Breast epithelium (tissue), 4 donors: Measurements from ENCODE around the gene CXorf65. TPM values are rescaled to one million over a fixed set of nuclear protein-coding genes. Genes with fewer than 3 reads are reported as not detected.

Experiments
- DNase-seq, 2 donors: peaks; one replicate each; pipeline ENCODE4 v3.0.0-alpha.2; 2019; ENCODE audit warnings: low spot score in 2 of 2
- H3K27ac ChIP-seq, 2 donors: fragments of 200-600 bp; sonication (generic) in 1 of 2; one replicate each; pipeline ENCODE4 v1.5.1; 2016 to 2019; ENCODE audit warnings: mild to moderate bottlenecking in 1 of 2
- H3K27me3 ChIP-seq, 2 donors: fragments of 200-600 bp; sonication (generic) in 1 of 2; one replicate each; pipeline versions ENCODE4 v1.5.1 to v1.6.0; 2017 to 2019; ENCODE audit warnings: control low read depth in 1 of 2, mild to moderate bottlenecking in 1 of 2
- H3K36me3 ChIP-seq: fragments of 200-600 bp; one replicate; pipeline ENCODE4 v1.5.1; 2019
- H3K4me1 ChIP-seq, 2 donors: fragments of 200-600 bp; sonication (generic); one replicate each; pipeline ENCODE4 v1.5.1; 2016 to 2019; ENCODE audit warnings: control low read depth in 1 of 2
- H3K4me3 ChIP-seq, 3 donors: fragments of 200-600 bp; sonication (generic); 1 replicate in 2 of 3; 2 replicates in 1 of 3; pipeline ENCODE4 v1.5.1; 2016 to 2019; ENCODE audit warnings: mild to moderate bottlenecking in 3 of 3, moderate library complexity in 2 of 3
- H3K9me3 ChIP-seq, 2 donors: fragments of 200-600 bp; sonication (generic) in 1 of 2; one replicate each; pipeline ENCODE4 v1.5.1; 2016 to 2019; ENCODE audit warnings: control low read depth in 1 of 2
- POLR2A ChIP-seq: fragments of 450-650 bp; IDR thresholded peaks from one replicate; pipeline ENCODE4 v1.6.1; 2016; ENCODE audit warnings: antibody characterized with exemption, mild to moderate bottlenecking, moderate library complexity
- POLR2AphosphoS5 ChIP-seq, 3 donors: sonication (generic); formaldehyde crosslinking; IDR thresholded peaks; one replicate each; pipeline ENCODE4 v1.6.1; 2017; ENCODE audit warnings: antibody characterized with exemption in 3 of 3
- intact Hi-C: fragments of 100-400 bp; cut with DNase I; formaldehyde crosslinking; loops from one replicate; pipeline ENCODE4 v1.15.1; 2023; ENCODE audit warnings: low total_unique reads
- total RNA-seq, 3 donors: library from RNA; depleted of rRNA; stranded (reverse); fragments of >200 nt; gene quantifications; one replicate each; pipeline ENCODE4 v1.1.0, GENCODE V29; 2016
- TF ChIP-seq, protein P1 (sequence below), 3 donors: fragments of 450-650 bp; IDR thresholded peaks; one replicate each; pipeline ENCODE4 v1.5.1; 2016 to 2017; ENCODE audit warnings: antibody characterized with exemption in 3 of 3, mild to moderate bottlenecking in 3 of 3, moderate library complexity in 3 of 3

Gene CXorf65
- total RNA-seq, 3 donors from 2014 or later: not detected

- H3K4me3 ChIP-seq: peak within 1 kb of the TSS; percentile 56 to 73 (median 62)
- TF ChIP-seq POLR2A: peak; percentile 23
- TF ChIP-seq, protein P1, sequence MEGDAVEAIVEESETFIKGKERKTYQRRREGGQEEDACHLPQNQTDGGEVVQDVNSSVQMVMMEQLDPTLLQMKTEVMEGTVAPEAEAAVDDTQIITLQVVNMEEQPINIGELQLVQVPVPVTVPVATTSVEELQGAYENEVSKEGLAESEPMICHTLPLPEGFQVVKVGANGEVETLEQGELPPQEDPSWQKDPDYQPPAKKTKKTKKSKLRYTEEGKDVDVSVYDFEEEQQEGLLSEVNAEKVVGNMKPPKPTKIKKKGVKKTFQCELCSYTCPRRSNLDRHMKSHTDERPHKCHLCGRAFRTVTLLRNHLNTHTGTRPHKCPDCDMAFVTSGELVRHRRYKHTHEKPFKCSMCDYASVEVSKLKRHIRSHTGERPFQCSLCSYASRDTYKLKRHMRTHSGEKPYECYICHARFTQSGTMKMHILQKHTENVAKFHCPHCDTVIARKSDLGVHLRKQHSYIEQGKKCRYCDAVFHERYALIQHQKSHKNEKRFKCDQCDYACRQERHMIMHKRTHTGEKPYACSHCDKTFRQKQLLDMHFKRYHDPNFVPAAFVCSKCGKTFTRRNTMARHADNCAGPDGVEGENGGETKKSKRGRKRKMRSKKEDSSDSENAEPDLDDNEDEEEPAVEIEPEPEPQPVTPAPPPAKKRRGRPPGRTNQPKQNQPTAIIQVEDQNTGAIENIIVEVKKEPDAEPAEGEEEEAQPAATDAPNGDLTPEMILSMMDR (IDR thresholded peaks at IDR 0.05): no peak
- TF ChIP-seq POLR2AphosphoS5 (IDR thresholded peaks at IDR 0.05): peak in 1 of 3 donors; percentile 43
- no peaks in the 10 kb centered on the region for H3K9me3 ChIP-seq
- H3K36me3 ChIP-seq: no peaks in the 10 kb centered on the region
- peak; percentile 84 to 89 for DNase-seq
- peak within 1 kb of the TSS; percentile 80 to 85 for H3K27ac ChIP-seq
- H3K27me3 ChIP-seq: peaks cover 0 to 50% of the 10 kb centered on the region in 2 donors
- intact Hi-C loops: no loop called here
- H3K4me1 ChIP-seq: no peaks in the 10 kb centered on the region
Measured at GRCh38 chrX:71095555-71095980, 11.0 kb downstream of the CXorf65 start, which contains the start of gene FOXO4. Gene FOXO4 (plus strand): TSS chrX:71095851. CDS start chrX:71096529, 678 bp downstream.

GRCh38 chrX:71095033-71095432, 11.5 kb downstream of the CXorf65 start:
- H3K4me1 ChIP-seq: no peaks in the 10 kb centered on the region
- no peaks in the 10 kb centered on the region for H3K36me3 ChIP-seq
- DNase-seq: no peak
- peak overlapping the region in 1 of 2 donors; percentile 80 for H3K27ac ChIP-seq
- no peaks in the 10 kb centered on the region for H3K9me3 ChIP-seq
- TF ChIP-seq POLR2AphosphoS5 (IDR thresholded peaks at IDR 0.05): no peak
- intact Hi-C loops: no loop called here
- peak overlapping the region; percentile 56 to 73 (median 62) for H3K4me3 ChIP-seq
- H3K27me3 ChIP-seq: peaks cover 0 to 52% of the 10 kb centered on the region in 2 donors

DNA sequence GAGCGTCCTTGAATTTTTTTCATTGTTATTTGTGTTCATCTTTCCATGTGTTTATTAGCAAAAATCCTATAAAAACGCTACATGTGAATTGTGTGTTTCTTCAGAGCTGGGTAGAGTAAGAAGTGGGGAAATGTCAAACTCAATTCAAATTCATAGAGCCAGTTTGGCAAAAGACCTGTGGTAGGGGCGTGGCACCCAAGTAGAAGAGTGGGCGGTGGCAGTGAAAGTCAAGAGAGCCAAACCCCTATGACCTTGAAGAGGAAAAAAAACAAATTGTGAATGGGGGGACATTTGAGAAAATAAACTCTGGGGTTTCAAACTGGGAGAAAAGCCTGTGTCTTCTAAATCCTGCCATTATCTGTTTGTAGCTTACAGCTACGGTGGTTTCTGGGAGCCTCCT, 15.3 kb downstream of the CXorf65 start:
- no peak overlapping the region for H3K27ac ChIP-seq
- no peaks in the 10 kb centered on the region for H3K4me1 ChIP-seq
- H3K27me3 ChIP-seq: peaks cover 0 to 19% of the 10 kb centered on the region in 2 donors
- H3K36me3 ChIP-seq: no peaks in the 10 kb centered on the region
- TF ChIP-seq POLR2A: no peak
- TF ChIP-seq POLR2AphosphoS5 (IDR thresholded peaks at IDR 0.05): no peak
- TF ChIP-seq, protein P1 (IDR thresholded peaks at IDR 0.05): no peak
- no peak overlapping the region for H3K4me3 ChIP-seq
- intact Hi-C loops: no loop called here
- H3K9me3 ChIP-seq: no peaks in the 10 kb centered on the region
- DNase-seq: no peak

DNA sequence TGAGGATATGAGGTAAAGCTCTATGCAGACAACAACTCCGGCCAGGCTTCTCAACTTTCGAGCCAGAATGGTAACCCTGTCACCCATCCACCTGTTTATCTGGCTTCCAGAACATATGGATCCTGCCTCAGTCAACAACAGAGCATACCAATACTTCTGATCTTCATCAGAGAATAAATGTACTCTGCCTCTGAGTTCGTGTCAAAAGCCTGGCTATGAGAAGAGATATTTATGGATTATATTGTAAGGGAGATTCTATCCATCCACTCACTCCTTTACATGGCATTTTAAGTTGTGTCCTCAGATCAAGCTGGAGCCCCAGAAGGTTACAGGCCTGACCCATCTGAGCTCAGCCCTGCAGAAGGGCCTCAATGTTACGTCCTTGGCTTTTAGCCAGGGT, 20.6 kb downstream of the CXorf65 start:
- no peak for TF ChIP-seq POLR2AphosphoS5 (IDR thresholded peaks at IDR 0.05)
- no peak for TF ChIP-seq POLR2A
- TF ChIP-seq, protein P1 (IDR thresholded peaks at IDR 0.05): no peak
- no peak for DNase-seq
- H3K27me3 ChIP-seq: peaks cover 0 to 25% of the 10 kb centered on the region in 2 donors
- H3K4me3 ChIP-seq: no peak overlapping the region
- H3K9me3 ChIP-seq: no peaks in the 10 kb centered on the region
- intact Hi-C loops: no loop called here
- no peaks in the 10 kb centered on the region for H3K4me1 ChIP-seq
- H3K36me3 ChIP-seq: no peaks in the 10 kb centered on the region
- H3K27ac ChIP-seq: no peak overlapping the region

DNA sequence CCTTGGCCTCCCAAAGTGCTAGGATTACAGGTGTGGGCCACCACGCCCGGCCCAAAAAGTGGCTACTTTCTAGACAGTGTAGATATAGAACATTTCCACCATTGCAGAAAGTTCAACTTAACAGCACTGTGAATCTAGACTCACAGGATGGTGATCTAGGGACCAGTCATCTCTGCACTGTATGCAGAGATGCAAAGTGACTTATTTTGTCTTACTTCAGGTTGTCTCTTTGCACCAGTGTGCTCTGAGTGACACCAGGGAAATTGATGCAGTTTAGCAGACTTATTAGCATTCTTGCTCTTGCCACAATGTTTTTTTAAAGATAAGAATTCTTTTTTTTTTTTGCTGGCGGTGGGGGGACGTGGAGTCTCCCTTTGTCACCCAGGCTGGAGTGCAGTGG, 23.7 kb downstream of the CXorf65 start:
- H3K27ac ChIP-seq: no peak overlapping the region
- no peak for DNase-seq
- H3K9me3 ChIP-seq: no peaks in the 10 kb centered on the region
- intact Hi-C loops: no loop called here
- H3K36me3 ChIP-seq: no peaks in the 10 kb centered on the region
- H3K4me1 ChIP-seq: no peaks in the 10 kb centered on the region
- peaks cover 0 to 20% of the 10 kb centered on the region in 2 donors for H3K27me3 ChIP-seq
- no peak overlapping the region for H3K4me3 ChIP-seq
- TF ChIP-seq POLR2A: no peak
- TF ChIP-seq POLR2AphosphoS5 (IDR thresholded peaks at IDR 0.05): no peak
- TF ChIP-seq, protein P1 (IDR thresholded peaks at IDR 0.05): no peak
